GM12892 (cell line): ENCODE results near the gene ALPP.

Experiments used
- POLR2A ChIP-seq: IDR thresholded peaks from 2 replicates; pipeline ENCODE4 v1.6.1; 2011; ENCODE audit warnings: low read depth, low read length, control low read depth
- POLR2AphosphoS5 ChIP-seq: IDR thresholded peaks from 2 replicates; pipeline ENCODE4 v1.6.1; 2011; ENCODE audit warnings: low read depth, low read length, control low read depth
- TAF1 ChIP-seq: IDR thresholded peaks from 2 replicates; pipeline ENCODE4 v1.6.1; 2011; ENCODE audit warnings: low read depth, mild to moderate bottlenecking, control low read depth, low read length, borderline replicate concordance

DNA sequence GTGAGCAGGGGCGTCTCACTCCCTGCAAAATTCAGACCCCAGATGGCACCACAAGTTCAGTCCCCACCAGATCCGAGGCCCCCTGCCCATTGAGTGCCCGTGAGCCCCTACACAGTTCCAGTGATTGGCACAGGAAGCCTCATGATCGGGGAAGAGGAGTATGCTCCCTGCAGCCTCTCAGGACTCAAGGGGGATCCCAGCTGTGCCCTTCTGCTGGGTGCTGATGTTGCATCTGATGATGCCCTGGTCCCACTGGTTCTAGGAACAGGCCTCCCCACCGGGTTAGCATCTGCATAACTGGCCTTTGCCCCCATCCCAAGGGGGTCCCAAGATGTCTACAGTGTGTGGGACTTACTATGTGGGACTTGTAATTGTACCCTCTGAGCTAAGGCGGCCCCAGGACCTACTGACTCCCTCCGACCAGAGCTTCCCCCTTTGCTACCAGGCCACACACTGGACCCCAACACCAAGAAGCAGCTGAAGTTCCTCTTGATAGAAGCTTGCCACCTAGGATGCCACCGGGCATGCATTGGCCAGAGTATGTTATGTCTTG, 36.7 kb downstream of the ALPP start:
- no peak for TF ChIP-seq POLR2A
- TF ChIP-seq TAF1, result no peak
- TF ChIP-seq POLR2AphosphoS5, result no peak
